H9 (cell line): Measurements from ENCODE around the gene MAGED2. TPM values are rescaled to one million over a fixed set of nuclear protein-coding genes. Genes with fewer than 3 reads are reported as not detected.

Experiments
- DNase-seq: peaks from one replicate; pipeline ENCODE4 v3.0.0-alpha.2; 2017
- H2AFZ ChIP-seq: one replicate; pipeline ENCODE4 v1.6.1; 2013; ENCODE audit warnings: mild to moderate bottlenecking, low read length, control low read depth, moderate library complexity
- H2AK5ac ChIP-seq: 2 replicates; pipeline ENCODE4 v1.6.1; 2013; ENCODE audit warnings: low read length, control low read depth, mixed read lengths; ENCODE audit not compliant: insufficient read length
- H2BK120ac ChIP-seq: one replicate; pipeline ENCODE4 v1.6.1; 2013; ENCODE audit warnings: low read depth, mild to moderate bottlenecking, low read length, control low read depth, inconsistent platforms; ENCODE audit not compliant: poor library complexity, severe bottlenecking
- H2BK12ac ChIP-seq: 2 replicates; pipeline ENCODE4 v1.6.1; 2013; ENCODE audit warnings: low read length, control low read depth, mixed read lengths, low read depth; ENCODE audit not compliant: insufficient read length
- H2BK15ac ChIP-seq: 2 replicates; pipeline ENCODE4 v1.6.1; 2013; ENCODE audit warnings: low read depth, low read length, control low read depth
- H2BK20ac ChIP-seq: one replicate; pipeline ENCODE4 v1.6.1; 2013; ENCODE audit warnings: low read depth, mild to moderate bottlenecking, low read length, control low read depth, inconsistent platforms; ENCODE audit not compliant: poor library complexity, severe bottlenecking
- H2BK5ac ChIP-seq: 2 replicates; pipeline ENCODE4 v1.6.1; 2013; ENCODE audit warnings: low read length, control low read depth, mixed read lengths; ENCODE audit not compliant: insufficient read length
- H3K14ac ChIP-seq: 2 replicates; pipeline ENCODE4 v1.6.1; 2013; ENCODE audit warnings: low read length, control low read depth; ENCODE audit not compliant: insufficient read depth
- H3K18ac ChIP-seq: 2 replicates; pipeline ENCODE4 v1.6.1; 2013; ENCODE audit warnings: low read depth, mild to moderate bottlenecking, mixed read lengths, low read length, control low read depth; ENCODE audit not compliant: insufficient read length
- H3K23ac ChIP-seq: 2 replicates; pipeline ENCODE4 v1.6.1; 2013; ENCODE audit warnings: low read length, control low read depth, mixed read lengths, low read depth; ENCODE audit not compliant: insufficient read length
- H3K23me2 ChIP-seq: 2 replicates; pipeline ENCODE4 v1.6.1; 2013; ENCODE audit warnings: low read depth, mild to moderate bottlenecking, mixed read lengths, low read length, control low read depth; ENCODE audit not compliant: insufficient read length, poor library complexity, severe bottlenecking
- H3K27ac ChIP-seq: 2 replicates; pipeline ENCODE4 v1.5.1; 2013; ENCODE audit warnings: low read length, control low read depth, mixed read lengths, low read depth; ENCODE audit not compliant: insufficient read length
- H3K27me3 ChIP-seq: 2 replicates; pipeline ENCODE4 v1.6.1; 2013; ENCODE audit warnings: low read length, control low read depth, inconsistent platforms; ENCODE audit not compliant: insufficient read depth
- H3K4ac ChIP-seq: 2 replicates; pipeline ENCODE4 v1.6.1; 2013; ENCODE audit warnings: low read depth, mild to moderate bottlenecking, control low read depth, inconsistent platforms, low read length, moderate library complexity
- H3K4me1 ChIP-seq: 2 replicates; pipeline ENCODE4 v1.6.1; 2013; ENCODE audit warnings: low read length, control low read depth, inconsistent platforms; ENCODE audit not compliant: insufficient read depth
- H3K4me2 ChIP-seq: 2 replicates; pipeline ENCODE4 v1.6.1; 2013; ENCODE audit warnings: low read length, control low read depth, mixed read lengths; ENCODE audit not compliant: insufficient read length, insufficient read depth
- H3K56ac ChIP-seq: 2 replicates; pipeline ENCODE4 v1.6.1; 2013; ENCODE audit warnings: low read depth, mild to moderate bottlenecking, mixed read lengths, low read length, control low read depth; ENCODE audit not compliant: insufficient read length
- H3K79me1 ChIP-seq: 2 replicates; pipeline ENCODE4 v1.6.1; 2013; ENCODE audit warnings: low read depth, mild to moderate bottlenecking, moderate library complexity, low read length, control low read depth, inconsistent platforms; ENCODE audit not compliant: insufficient read depth, poor library complexity, severe bottlenecking
- H3K79me2 ChIP-seq: 2 replicates; pipeline ENCODE4 v1.6.1; 2013; ENCODE audit warnings: low read length, control low read depth, inconsistent platforms; ENCODE audit not compliant: insufficient read depth
- H3K9ac ChIP-seq: 2 replicates; pipeline ENCODE4 v1.6.1; 2013; ENCODE audit warnings: low read length, control low read depth, mixed read lengths; ENCODE audit not compliant: insufficient read length; ENCODE audit errors: extremely low read depth
- H3K9me3 ChIP-seq: one replicate; pipeline ENCODE4 v1.6.1; 2013; ENCODE audit warnings: low read depth, low read length, inconsistent platforms; ENCODE audit not compliant: control insufficient read depth
- H3T11ph ChIP-seq: one replicate; pipeline ENCODE4 v1.6.1; 2013; ENCODE audit warnings: mild to moderate bottlenecking, low read length, control low read depth, inconsistent platforms
- H4K20me1 ChIP-seq: one replicate; pipeline ENCODE4 v1.6.1; 2013; ENCODE audit not compliant: control insufficient read depth, insufficient read length, insufficient read depth
- H4K5ac ChIP-seq: 2 replicates; pipeline ENCODE4 v1.6.1; 2013; ENCODE audit warnings: low read depth, mild to moderate bottlenecking, mixed read lengths, low read length, control low read depth; ENCODE audit not compliant: insufficient read length
- H4K8ac ChIP-seq: replicated peaks from 2 replicates; pipeline ENCODE4 v1.6.1; 2013; ENCODE audit warnings: low read length, control low read depth, mixed read lengths, low read depth; ENCODE audit not compliant: insufficient read length
- H4K91ac ChIP-seq: 2 replicates; pipeline ENCODE4 v1.6.1; 2013; ENCODE audit warnings: low read depth, mild to moderate bottlenecking, moderate library complexity, mixed read lengths, low read length, control low read depth; ENCODE audit not compliant: insufficient read length
- H3K27ac Mint-ChIP-seq, 3 experiments: 2 replicates in 2 of 3; 3 replicates in 1 of 3; pipeline ENCODE4 v1.8.0; 2020 to 2021; ENCODE audit warnings: mixed read lengths in 3 of 3, mild to moderate bottlenecking in 1 of 3, moderate library complexity in 1 of 3
- H3K27me3 Mint-ChIP-seq: 2 replicates; pipeline ENCODE4 v1.8.0; 2021; ENCODE audit warnings: low read depth, mild to moderate bottlenecking, moderate library complexity, mixed read lengths
- H3K36me3 Mint-ChIP-seq, 3 experiments: 2 replicates in 2 of 3; 3 replicates in 1 of 3; pipeline ENCODE4 v1.8.0; 2020 to 2021; ENCODE audit warnings: low read depth in 3 of 3, mixed read lengths in 3 of 3; ENCODE audit not compliant: insufficient read depth in 1 of 3
- H3K4me1 Mint-ChIP-seq, 2 experiments: 2 replicates each; pipeline ENCODE4 v1.8.0; 2020; ENCODE audit warnings: mixed read lengths in 2 of 2
- H3K4me3 Mint-ChIP-seq, 2 experiments: 2 replicates in 1 of 2; 3 replicates in 1 of 2; pipeline ENCODE4 v1.8.0; 2020 to 2021; ENCODE audit warnings: mild to moderate bottlenecking in 2 of 2, mixed read lengths in 2 of 2, moderate library complexity in 1 of 2
- H3K9me3 Mint-ChIP-seq, 2 experiments: 2 replicates in 1 of 2; 3 replicates in 1 of 2; pipeline ENCODE4 v1.8.0; 2020; ENCODE audit warnings: mild to moderate bottlenecking in 2 of 2, mixed read lengths in 2 of 2, moderate library complexity in 1 of 2
- WGBS: extraction: QIAGEN DNeasy Blood & Tissue Kit; methylation state at CpG from one replicate; pipeline ENCODE4 v1.1.7; 2013; ENCODE audit warnings: missing lambda C conversion rate, low lambda C conversion rate, mixed read lengths; ENCODE audit not compliant: insufficient read length; ENCODE audit errors: extremely low coverage; 5-methylcytosine and 5-hydroxymethylcytosine counted together
- total RNA-seq: library from RNA; stranded (reverse); gene quantifications from 2 replicates; pipeline ENCODE4 v1.2.1, GENCODE V29; 2021
- TF ChIP-seq, protein P1 (sequence below): fragments of 200-600 bp; sonication (generic); conservative IDR thresholded peaks from 3 replicates; pipeline ENCODE4 v1.8.0; 2021; ENCODE audit warnings: antibody characterized with exemption, mild to moderate bottlenecking

MAGED2 gene
- total RNA-seq, 1 experiment from 2014 or later, result 146 TPM

DNA sequence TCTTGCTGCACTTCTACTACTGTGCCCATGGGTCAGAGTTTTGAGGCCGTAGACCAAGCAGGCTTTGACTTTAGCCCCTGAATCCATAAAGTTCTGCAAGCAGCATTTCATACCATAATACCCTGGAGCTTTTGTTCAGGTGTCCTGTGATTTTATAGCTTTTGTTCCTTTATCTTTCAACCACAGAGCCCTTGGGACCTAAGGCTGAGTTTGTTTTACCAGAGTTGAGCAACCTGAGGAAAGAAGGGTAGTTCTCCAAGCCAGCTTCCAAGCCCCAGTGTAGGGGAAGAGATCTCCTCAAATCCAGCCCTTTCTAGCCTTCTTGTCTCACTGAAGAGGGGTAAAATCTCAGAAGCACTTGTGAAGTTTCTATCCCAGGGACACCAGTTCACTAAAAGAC, 35.1 kb downstream of the MAGED2 start:
- no peak overlapping the region for H3K27ac Mint-ChIP-seq
- H3K9me3 Mint-ChIP-seq, result peaks cover 70 to 72% of the 10 kb centered on the region in 2 experiments
- no CpG with 5 or more reads among the region's 1 CpG for WGBS
- H4K8ac ChIP-seq, result no peak overlapping the region
- no peak overlapping the region for H2BK120ac ChIP-seq
- no peaks in the 10 kb centered on the region for H4K20me1 ChIP-seq
- no peak overlapping the region for H3K14ac ChIP-seq
- no peaks in the 10 kb centered on the region; the same call in 1 of the 2 replicates for H3K4me1 ChIP-seq
- no peak overlapping the region for H2BK5ac ChIP-seq
- H3K9ac ChIP-seq, result no peak overlapping the region
- H3K56ac ChIP-seq, result no peak overlapping the region
- H2BK20ac ChIP-seq, result no peak overlapping the region
- H4K91ac ChIP-seq, result no peak overlapping the region
- H4K5ac ChIP-seq, result no peak overlapping the region
- H3K27ac ChIP-seq, result no peak overlapping the region
- H2BK15ac ChIP-seq, result no peak overlapping the region
- no peak overlapping the region for H2AK5ac ChIP-seq
- no peaks in the 10 kb centered on the region for H3K23me2 ChIP-seq
- H3K36me3 Mint-ChIP-seq, result no peaks in the 10 kb centered on the region; a peak in 2 of 7 replicates
- no peaks in the 10 kb centered on the region for H3K79me2 ChIP-seq
- H2AFZ ChIP-seq, result no peak overlapping the region
- H3K27me3 Mint-ChIP-seq, result peaks cover 2% of the 10 kb centered on the region; the same call in 1 of the 2 replicates
- TF ChIP-seq, protein P1, sequence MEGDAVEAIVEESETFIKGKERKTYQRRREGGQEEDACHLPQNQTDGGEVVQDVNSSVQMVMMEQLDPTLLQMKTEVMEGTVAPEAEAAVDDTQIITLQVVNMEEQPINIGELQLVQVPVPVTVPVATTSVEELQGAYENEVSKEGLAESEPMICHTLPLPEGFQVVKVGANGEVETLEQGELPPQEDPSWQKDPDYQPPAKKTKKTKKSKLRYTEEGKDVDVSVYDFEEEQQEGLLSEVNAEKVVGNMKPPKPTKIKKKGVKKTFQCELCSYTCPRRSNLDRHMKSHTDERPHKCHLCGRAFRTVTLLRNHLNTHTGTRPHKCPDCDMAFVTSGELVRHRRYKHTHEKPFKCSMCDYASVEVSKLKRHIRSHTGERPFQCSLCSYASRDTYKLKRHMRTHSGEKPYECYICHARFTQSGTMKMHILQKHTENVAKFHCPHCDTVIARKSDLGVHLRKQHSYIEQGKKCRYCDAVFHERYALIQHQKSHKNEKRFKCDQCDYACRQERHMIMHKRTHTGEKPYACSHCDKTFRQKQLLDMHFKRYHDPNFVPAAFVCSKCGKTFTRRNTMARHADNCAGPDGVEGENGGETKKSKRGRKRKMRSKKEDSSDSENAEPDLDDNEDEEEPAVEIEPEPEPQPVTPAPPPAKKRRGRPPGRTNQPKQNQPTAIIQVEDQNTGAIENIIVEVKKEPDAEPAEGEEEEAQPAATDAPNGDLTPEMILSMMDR, result no peak
- H3K18ac ChIP-seq, result no peak overlapping the region
- H3K4me1 Mint-ChIP-seq, result peaks cover 8 to 13% of the 10 kb centered on the region in 2 experiments
- no peak overlapping the region for H3K23ac ChIP-seq
- H2BK12ac ChIP-seq, result no peak overlapping the region
- no peak overlapping the region for H3K4me3 Mint-ChIP-seq
- H3K79me1 ChIP-seq, result no peaks in the 10 kb centered on the region
- H3K27me3 ChIP-seq, result no peaks in the 10 kb centered on the region
- no peak overlapping the region for H3T11ph ChIP-seq
- H3K9me3 ChIP-seq, result peaks cover 41% of the 10 kb centered on the region
- no peak overlapping the region for H3K4me2 ChIP-seq
- DNase-seq, result no peak
- H3K4ac ChIP-seq, result no peak overlapping the region
